ENCODE measurements around the gene RNF212B. TPM values are rescaled to one million over a fixed set of nuclear protein-coding genes. Genes with fewer than 3 reads are reported as not detected.
"Not testable (repeated sequence)": the region's sequence is repeated elsewhere in the genome, so short reads cannot be mapped to it uniquely, and the experiment has no call there.

The RNF212B gene
- total and polyA plus RNA-seq, 8 donors = 0.40 to 1.1 (median 1.1) TPM; not detected in 5

GRCh38 chr14:23227566-23227965, 10.2 kb upstream of the RNF212B start:
- no peak for DNase-seq

GRCh38 chr14:23228812-23229211, 8.9 kb upstream of the RNF212B start:
- intact Hi-C loops (cut with DNase I; ENCODE audit: low total_unique reads) = no loop called here
- H3K4me1 ChIP-seq = no peaks in the 10 kb centered on the region
- no peaks in the 10 kb centered on the region for H3K36me3 ChIP-seq
- 72 to 100% (median 86%) methylated on average over 1 of the region's 1 CpG for WGBS, 5 donors
- H3K9me3 ChIP-seq = no peaks in the 10 kb centered on the region
- TF ChIP-seq POLR2A (IDR thresholded peaks at IDR 0.05) (no peak), POLR2AphosphoS5 (IDR thresholded peaks at IDR 0.05) (no peak), EP300 (IDR thresholded peaks at IDR 0.05) (no peak), CTCF (IDR thresholded peaks at IDR 0.05) (no peak)
- no peak for DNase-seq
- no peak overlapping the region for H3K27ac ChIP-seq
- H3K4me3 ChIP-seq = no peak overlapping the region
- no peaks in the 10 kb centered on the region for H3K27me3 ChIP-seq

More at GRCh38 chr14:23227566-23227965, 10.2 kb upstream of the RNF212B start:
- Histone ChIP-seq H3K27me3 (no peaks in the 10 kb centered on the region), H3K4me1 (no peaks in the 10 kb centered on the region), H3K9me3 (no peaks in the 10 kb centered on the region), H3K36me3 (no peaks in the 10 kb centered on the region), H3K4me3 (no peak overlapping the region), H3K27ac (no peak overlapping the region)
- 49 to 73% (median 61%) methylated on average over 4 of the region's 4 CpGs for WGBS, 5 donors
- intact Hi-C loops (cut with DNase I; ENCODE audit: low total_unique reads) = no loop called here
- TF ChIP-seq POLR2A (IDR thresholded peaks at IDR 0.05) (no peak), EP300 (IDR thresholded peaks at IDR 0.05) (no peak), POLR2AphosphoS5 (IDR thresholded peaks at IDR 0.05) (no peak), CTCF (IDR thresholded peaks at IDR 0.05) (no peak)

- H3K27ac ChIP-seq; H3K4me1 ChIP-seq; H3K9me3 ChIP-seq; DNase-seq; H3K4me3 ChIP-seq; intact Hi-C loops (cut with DNase I; ENCODE audit: low total_unique reads); H3K36me3 ChIP-seq; H3K27me3 ChIP-seq: not testable (repeated sequence)
- WGBS, 5 donors = 88 to 94% (median 92%) methylated on average over 16 to 38 of the region's 38 CpGs
Measured at GRCh38 chr14:23232241-23232808, 5.4 kb upstream of the RNF212B start.

GRCh38 chr14:23240661-23241060, 2.9 kb downstream of the RNF212B start:
- Histone ChIP-seq H3K36me3 (no peaks in the 10 kb centered on the region), H3K9me3 (no peaks in the 10 kb centered on the region), H3K4me3 (no peak overlapping the region), H3K27ac (no peak overlapping the region), H3K27me3 (no peaks in the 10 kb centered on the region), H3K4me1 (peaks cover 5 to 20% (median 10%) of the 10 kb centered on the region in 4 donors)
- DNase-seq = no peak
- WGBS, 5 donors = 76 to 86% (median 79%) methylated on average over 1 of the region's 1 CpG
- intact Hi-C loops (cut with DNase I; ENCODE audit: low total_unique reads) = no loop called here
- TF ChIP-seq POLR2AphosphoS5 (IDR thresholded peaks at IDR 0.05) (no peak), POLR2A (IDR thresholded peaks at IDR 0.05) (no peak), CTCF (IDR thresholded peaks at IDR 0.05) (no peak), EP300 (IDR thresholded peaks at IDR 0.05) (no peak)

GRCh38 chr14:23241061-23241715, 3.5 kb downstream of the RNF212B start:
- intact Hi-C loops (cut with DNase I; ENCODE audit: low total_unique reads); DNase-seq; H3K9me3 ChIP-seq; H3K27me3 ChIP-seq; H3K27ac ChIP-seq; H3K36me3 ChIP-seq; H3K4me3 ChIP-seq: not testable (repeated sequence)
- H3K4me1 ChIP-seq = peaks cover 5 to 25% (median 10%) of the 10 kb centered on the region in 4 donors
- WGBS, 5 donors = 95 to 96% (median 96%) methylated on average over 7 of the region's 7 CpGs
